Panc1 (cell line): Measurements from ENCODE around the gene CHPF2. TPM values are rescaled to one million over a fixed set of nuclear protein-coding genes. Genes with fewer than 3 reads are reported as not detected.

Experiments used
- ATAC-seq: fragments of 200-7000 bp; cut with Tn5 transposase; 2 replicates; pipeline ENCODE4 v1.9.1; 2020; ENCODE audit warnings: mild to moderate bottlenecking, moderate library complexity
- BruUV-seq: library from RNA; stranded (reverse); fragments of 400-500 nt; replicated peaks from 2 replicates; lab custom pipeline; 2021; lab: Mats Ljungman, UMichigan
- CTCF ChIA-PET: fragments of 300-600 bp; sonication (Branson Sonifier 250); formaldehyde crosslinking; loops from one replicate; lab custom pipeline; 2022; ENCODE audit warnings: antibody characterized with exemption; lab: Charles Lee
- POLR2A ChIA-PET: fragments of 300-600 bp; sonication (Branson Sonifier 250); formaldehyde crosslinking; loops from one replicate; lab custom pipeline; 2022; ENCODE audit warnings: antibody characterized with exemption; lab: Charles Lee
- DNase-seq: peaks from one replicate; pipeline ENCODE4 v3.0.0-alpha.2; 2010; ENCODE audit warnings: low read depth, low spot score
- H3K27ac ChIP-seq: 2 replicates; pipeline ENCODE4 v1.5.1; 2011; ENCODE audit warnings: mild to moderate bottlenecking, low read length, inconsistent platforms
- H3K27me3 ChIP-seq: fragments of 200-500 bp; sonication (Bioruptor generic); 2 replicates; pipeline ENCODE4 v1.6.0; 2014; ENCODE audit warnings: low read length, inconsistent platforms; ENCODE audit not compliant: control insufficient read depth, insufficient read depth
- H3K36me3 ChIP-seq: fragments of 200-500 bp; sonication (Bioruptor generic); 2 replicates; pipeline ENCODE4 v1.5.1; 2014; ENCODE audit warnings: inconsistent platforms, mild to moderate bottlenecking, low read length, moderate library complexity; ENCODE audit not compliant: control insufficient read depth, insufficient read depth
- H3K4me1 ChIP-seq: 2 replicates; pipeline ENCODE4 v1.5.1; 2011; ENCODE audit warnings: inconsistent platforms, mild to moderate bottlenecking, low read length, moderate library complexity; ENCODE audit not compliant: control insufficient read depth, insufficient read depth
- H3K4me3 ChIP-seq, 2 experiments: 2 replicates each; pipeline ENCODE4 v1.5.1; 2011 to 2012; ENCODE audit warnings: low read depth in 2 of 2, low read length in 2 of 2, mild to moderate bottlenecking in 2 of 2, inconsistent platforms in 1 of 2, moderate library complexity in 1 of 2
- H3K9me3 ChIP-seq: fragments of 200-500 bp; sonication (Bioruptor generic); 2 replicates; pipeline ENCODE4 v1.5.1; 2014; ENCODE audit warnings: low read depth, mild to moderate bottlenecking, inconsistent platforms, low read length, moderate library complexity; ENCODE audit not compliant: control insufficient read depth, insufficient read depth
- POLR2AphosphoS5 ChIP-seq: IDR thresholded peaks from 2 replicates; pipeline ENCODE4 v1.6.1; 2012; ENCODE audit warnings: mild to moderate bottlenecking, low read depth, low read length, moderate library complexity
- SIN3A ChIP-seq: IDR thresholded peaks from 2 replicates; pipeline ENCODE4 v1.6.1; 2012; ENCODE audit warnings: low read depth, mild to moderate bottlenecking, low read length, moderate library complexity, borderline replicate concordance; ENCODE audit not compliant: insufficient read depth
- TCF7L2 ChIP-seq: IDR thresholded peaks from 2 replicates; pipeline ENCODE4 v1.6.1; 2011; ENCODE audit warnings: mild to moderate bottlenecking, low read depth, low read length, inconsistent platforms
- in situ Hi-C: cut with HindIII; loops from 2 replicates; pipeline ENCODE4 v1.10.0; 2016; ENCODE audit warnings: low sequenced_read_pairs, low pct_unique_long_range_greater_than_20kb
- intact Hi-C: fragments of 100-400 bp; cut with micrococcal nuclease; formaldehyde crosslinking; loops from one replicate; pipeline ENCODE4 v1.10.0; 2022; ENCODE audit not compliant: unreplicated experiment
- total RNA-seq: library from RNA; stranded (reverse); gene quantifications from one replicate; pipeline ENCODE4 v1.2.1, GENCODE V29; 2021; ENCODE audit not compliant: unreplicated experiment
- TF ChIP-seq, protein P1 (sequence below), 2 experiments: IDR thresholded peaks; 2 replicates each; pipeline ENCODE4 v1.6.1; 2011 to 2012; ENCODE audit warnings: low read depth in 2 of 2, control low read depth in 1 of 2, low read length in 1 of 2, mild to moderate bottlenecking in 1 of 2, moderate library complexity in 1 of 2; ENCODE audit not compliant: insufficient read depth in 1 of 2
- TF ChIP-seq, protein P2 (sequence below): fragments of 450-650 bp; IDR thresholded peaks from 2 replicates; pipeline ENCODE4 v1.5.1; 2017; ENCODE audit warnings: mild to moderate bottlenecking

CHPF2 gene
- total RNA-seq, 1 experiment from 2014 or later, result 44.9 TPM

DNA sequence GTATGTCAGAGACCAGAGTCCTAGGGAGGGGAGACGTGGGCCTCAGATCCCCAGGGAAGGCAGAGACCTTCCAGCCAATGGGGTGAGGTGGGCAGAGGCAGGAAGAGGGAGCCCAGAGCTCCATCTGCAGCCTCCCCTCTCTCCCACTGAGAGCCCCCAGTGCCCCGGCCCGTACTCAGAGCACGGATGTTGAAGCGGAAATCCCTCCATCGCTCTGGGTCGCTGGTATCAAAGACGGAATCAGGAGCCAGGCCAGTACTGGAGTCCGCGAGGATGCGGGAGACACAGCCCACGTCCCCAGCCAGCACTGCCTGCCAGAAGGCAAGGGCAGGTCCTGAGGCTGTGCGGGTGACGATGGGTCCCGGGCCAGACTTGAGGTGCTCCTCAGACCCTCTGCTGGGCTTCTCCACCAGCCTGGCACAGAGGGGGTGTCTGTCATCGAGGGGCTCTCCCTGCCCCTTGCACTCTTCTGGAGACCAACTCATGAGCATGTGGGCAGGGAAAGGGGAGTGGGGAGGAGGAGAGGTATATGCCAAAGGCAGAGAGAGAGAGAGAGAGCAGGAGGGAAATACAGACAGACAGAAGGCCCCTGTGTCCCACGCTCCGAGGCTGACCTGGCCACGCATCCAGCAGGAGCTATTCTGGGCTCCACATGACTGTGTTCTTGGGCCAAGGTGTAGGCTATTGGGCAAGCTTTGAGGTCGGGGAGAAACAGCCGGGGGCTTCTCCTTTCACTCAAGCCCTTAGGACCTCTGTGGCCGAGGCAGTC lies 45.5 kb upstream of the CHPF2 start, which contains the start of gene ASB10:
TSS of gene ASB10 (minus strand) at position 611 of the 769 bp plus-strand sequence. CDS start at position 491, 120 bp downstream.
- no peak for DNase-seq
- Histone ChIP-seq H3K27ac (no peak within 1 kb of the TSS), H3K4me1 (no peaks in the 10 kb centered on the region), H3K27me3 (no peaks in the 10 kb centered on the region), H3K9me3 (no peaks in the 10 kb centered on the region), H3K4me3 (no peak within 1 kb of the TSS), H3K36me3 (no peaks in the 10 kb centered on the region)
- in situ Hi-C loops (no loop called here), intact Hi-C loops (no loop called here)
- ATAC-seq, result peak; percentile 31; the same call in 1 of the 2 replicates
- ChIA-PET CTCF (no interaction called here), POLR2A (no interaction called here)
- no peak for TF ChIP-seq TCF7L2
- TF ChIP-seq, protein P1, sequence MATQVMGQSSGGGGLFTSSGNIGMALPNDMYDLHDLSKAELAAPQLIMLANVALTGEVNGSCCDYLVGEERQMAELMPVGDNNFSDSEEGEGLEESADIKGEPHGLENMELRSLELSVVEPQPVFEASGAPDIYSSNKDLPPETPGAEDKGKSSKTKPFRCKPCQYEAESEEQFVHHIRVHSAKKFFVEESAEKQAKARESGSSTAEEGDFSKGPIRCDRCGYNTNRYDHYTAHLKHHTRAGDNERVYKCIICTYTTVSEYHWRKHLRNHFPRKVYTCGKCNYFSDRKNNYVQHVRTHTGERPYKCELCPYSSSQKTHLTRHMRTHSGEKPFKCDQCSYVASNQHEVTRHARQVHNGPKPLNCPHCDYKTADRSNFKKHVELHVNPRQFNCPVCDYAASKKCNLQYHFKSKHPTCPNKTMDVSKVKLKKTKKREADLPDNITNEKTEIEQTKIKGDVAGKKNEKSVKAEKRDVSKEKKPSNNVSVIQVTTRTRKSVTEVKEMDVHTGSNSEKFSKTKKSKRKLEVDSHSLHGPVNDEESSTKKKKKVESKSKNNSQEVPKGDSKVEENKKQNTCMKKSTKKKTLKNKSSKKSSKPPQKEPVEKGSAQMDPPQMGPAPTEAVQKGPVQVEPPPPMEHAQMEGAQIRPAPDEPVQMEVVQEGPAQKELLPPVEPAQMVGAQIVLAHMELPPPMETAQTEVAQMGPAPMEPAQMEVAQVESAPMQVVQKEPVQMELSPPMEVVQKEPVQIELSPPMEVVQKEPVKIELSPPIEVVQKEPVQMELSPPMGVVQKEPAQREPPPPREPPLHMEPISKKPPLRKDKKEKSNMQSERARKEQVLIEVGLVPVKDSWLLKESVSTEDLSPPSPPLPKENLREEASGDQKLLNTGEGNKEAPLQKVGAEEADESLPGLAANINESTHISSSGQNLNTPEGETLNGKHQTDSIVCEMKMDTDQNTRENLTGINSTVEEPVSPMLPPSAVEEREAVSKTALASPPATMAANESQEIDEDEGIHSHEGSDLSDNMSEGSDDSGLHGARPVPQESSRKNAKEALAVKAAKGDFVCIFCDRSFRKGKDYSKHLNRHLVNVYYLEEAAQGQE (IDR thresholded peaks at IDR 0.05; ENCODE audit: insufficient read depth in 1 of 2, low read depth in 2 of 2, low read length in 1 of 2), result no peak
- TF ChIP-seq, protein P2, sequence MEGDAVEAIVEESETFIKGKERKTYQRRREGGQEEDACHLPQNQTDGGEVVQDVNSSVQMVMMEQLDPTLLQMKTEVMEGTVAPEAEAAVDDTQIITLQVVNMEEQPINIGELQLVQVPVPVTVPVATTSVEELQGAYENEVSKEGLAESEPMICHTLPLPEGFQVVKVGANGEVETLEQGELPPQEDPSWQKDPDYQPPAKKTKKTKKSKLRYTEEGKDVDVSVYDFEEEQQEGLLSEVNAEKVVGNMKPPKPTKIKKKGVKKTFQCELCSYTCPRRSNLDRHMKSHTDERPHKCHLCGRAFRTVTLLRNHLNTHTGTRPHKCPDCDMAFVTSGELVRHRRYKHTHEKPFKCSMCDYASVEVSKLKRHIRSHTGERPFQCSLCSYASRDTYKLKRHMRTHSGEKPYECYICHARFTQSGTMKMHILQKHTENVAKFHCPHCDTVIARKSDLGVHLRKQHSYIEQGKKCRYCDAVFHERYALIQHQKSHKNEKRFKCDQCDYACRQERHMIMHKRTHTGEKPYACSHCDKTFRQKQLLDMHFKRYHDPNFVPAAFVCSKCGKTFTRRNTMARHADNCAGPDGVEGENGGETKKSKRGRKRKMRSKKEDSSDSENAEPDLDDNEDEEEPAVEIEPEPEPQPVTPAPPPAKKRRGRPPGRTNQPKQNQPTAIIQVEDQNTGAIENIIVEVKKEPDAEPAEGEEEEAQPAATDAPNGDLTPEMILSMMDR, result no peak
- TF ChIP-seq SIN3A, result no peak
- TF ChIP-seq POLR2AphosphoS5, result no peak
- BruUV-seq, result no TSS peak

DNA sequence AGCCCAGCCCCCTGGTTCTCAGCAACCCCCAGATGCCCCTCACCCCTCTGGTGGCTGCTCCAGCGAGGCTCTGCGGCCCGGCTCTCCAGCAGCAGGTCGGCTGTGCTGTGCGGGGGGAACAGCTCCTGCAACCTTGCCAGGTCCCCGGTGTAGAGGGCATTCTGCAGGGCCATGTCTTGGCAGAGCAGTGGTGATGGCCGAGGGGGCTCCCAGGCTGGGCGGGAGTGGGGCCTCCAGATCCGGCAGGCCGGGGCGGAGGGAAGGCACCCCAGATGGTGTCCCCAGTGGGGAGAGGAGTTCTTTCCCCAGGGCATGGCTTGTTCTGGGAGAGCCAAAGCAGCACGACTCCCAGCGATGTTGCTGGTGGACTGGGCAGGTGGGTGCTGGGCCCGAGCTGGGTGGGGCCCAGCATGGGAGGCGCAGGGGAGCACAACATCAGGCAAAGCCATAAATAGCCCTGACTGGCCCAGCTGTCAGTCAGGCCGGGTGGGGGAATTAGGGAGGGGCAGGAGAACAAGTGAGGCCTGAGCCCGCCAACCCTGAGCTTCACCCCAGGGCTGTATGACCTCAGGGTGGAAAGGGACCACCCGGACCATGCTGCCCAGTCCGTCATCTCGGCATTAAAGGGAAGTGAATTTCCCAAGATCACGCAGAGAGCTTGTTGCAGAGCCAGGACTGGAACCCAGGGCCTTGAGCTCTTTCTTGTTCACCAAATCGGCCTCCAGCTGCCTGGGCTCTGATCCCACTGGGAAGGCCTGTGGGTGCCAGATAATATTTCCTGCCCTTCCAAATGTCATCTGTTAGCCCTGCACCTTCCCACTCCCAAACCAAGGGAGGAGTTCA lies 44.7 kb upstream of the CHPF2 start:
- Histone ChIP-seq H3K4me3 (no peak overlapping the region), H3K27me3 (no peaks in the 10 kb centered on the region), H3K27ac (no peak overlapping the region), H3K9me3 (no peaks in the 10 kb centered on the region), H3K4me1 (no peaks in the 10 kb centered on the region), H3K36me3 (no peaks in the 10 kb centered on the region)
- ATAC-seq (no peak), DNase-seq (no peak)
- POLR2A ChIA-PET, result no interaction called here
- intact Hi-C loops (no loop called here), in situ Hi-C loops (no loop called here)
- CTCF ChIA-PET, result no interaction called here
- TF ChIP-seq, protein P2, result no peak
- TF ChIP-seq SIN3A (no peak), POLR2AphosphoS5 (no peak), TCF7L2 (no peak)
- TF ChIP-seq, protein P1 (IDR thresholded peaks at IDR 0.05; ENCODE audit: insufficient read depth in 1 of 2, low read depth in 2 of 2, low read length in 1 of 2), result no peak
- BruUV-seq, result no TSS peak
